ENCODE results near the gene CH25H. TPM values are rescaled to one million over a fixed set of nuclear protein-coding genes. Genes with fewer than 3 reads are reported as not detected.

Gene CH25H
- total RNA-seq, 1 donor from 2014 or later: 0.74 TPM

DNA sequence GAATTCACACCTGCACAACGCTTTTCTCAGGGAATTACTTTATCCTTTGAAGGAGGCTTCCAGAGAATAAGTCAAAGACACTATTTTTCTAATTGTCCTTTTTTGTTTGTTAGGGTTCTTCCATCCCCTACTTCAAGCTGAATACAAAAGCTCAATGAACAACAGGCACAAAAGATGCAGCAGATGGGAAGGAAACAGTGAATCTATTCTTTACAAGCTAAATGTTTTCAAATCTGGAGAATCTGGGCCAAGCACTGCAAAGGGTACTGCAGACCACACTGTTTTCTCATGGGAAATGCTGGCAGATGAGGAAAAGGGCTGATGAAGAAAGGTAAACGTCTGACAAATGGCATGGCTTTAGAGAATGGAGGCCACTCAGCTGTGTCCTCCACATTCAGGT is 25.9 kb upstream of the CH25H start:
- Histone ChIP-seq H3K36me3 (peaks cover 0 to 3% of the 10 kb centered on the region in 2 donors), H3K4me3 (no peak overlapping the region), H3K9me3 (no peaks in the 10 kb centered on the region), H3K4me1 (peaks cover 17% of the 10 kb centered on the region), H3K27ac (no peak overlapping the region), H3K27me3 (no peaks in the 10 kb centered on the region)
- intact Hi-C loops (cut with DNase I): no loop called here
- TF ChIP-seq, protein P1, sequence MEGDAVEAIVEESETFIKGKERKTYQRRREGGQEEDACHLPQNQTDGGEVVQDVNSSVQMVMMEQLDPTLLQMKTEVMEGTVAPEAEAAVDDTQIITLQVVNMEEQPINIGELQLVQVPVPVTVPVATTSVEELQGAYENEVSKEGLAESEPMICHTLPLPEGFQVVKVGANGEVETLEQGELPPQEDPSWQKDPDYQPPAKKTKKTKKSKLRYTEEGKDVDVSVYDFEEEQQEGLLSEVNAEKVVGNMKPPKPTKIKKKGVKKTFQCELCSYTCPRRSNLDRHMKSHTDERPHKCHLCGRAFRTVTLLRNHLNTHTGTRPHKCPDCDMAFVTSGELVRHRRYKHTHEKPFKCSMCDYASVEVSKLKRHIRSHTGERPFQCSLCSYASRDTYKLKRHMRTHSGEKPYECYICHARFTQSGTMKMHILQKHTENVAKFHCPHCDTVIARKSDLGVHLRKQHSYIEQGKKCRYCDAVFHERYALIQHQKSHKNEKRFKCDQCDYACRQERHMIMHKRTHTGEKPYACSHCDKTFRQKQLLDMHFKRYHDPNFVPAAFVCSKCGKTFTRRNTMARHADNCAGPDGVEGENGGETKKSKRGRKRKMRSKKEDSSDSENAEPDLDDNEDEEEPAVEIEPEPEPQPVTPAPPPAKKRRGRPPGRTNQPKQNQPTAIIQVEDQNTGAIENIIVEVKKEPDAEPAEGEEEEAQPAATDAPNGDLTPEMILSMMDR (IDR thresholded peaks at IDR 0.05): no peak
- TF ChIP-seq POLR2A (IDR thresholded peaks at IDR 0.05): no peak
- TF ChIP-seq POLR2AphosphoS5 (IDR thresholded peaks at IDR 0.05; ENCODE audit: insufficient read depth in 1 of 2, low read depth in 1 of 2): no peak
- no peak for DNase-seq (ENCODE audit: extremely low spot score in 2 of 2)

DNA sequence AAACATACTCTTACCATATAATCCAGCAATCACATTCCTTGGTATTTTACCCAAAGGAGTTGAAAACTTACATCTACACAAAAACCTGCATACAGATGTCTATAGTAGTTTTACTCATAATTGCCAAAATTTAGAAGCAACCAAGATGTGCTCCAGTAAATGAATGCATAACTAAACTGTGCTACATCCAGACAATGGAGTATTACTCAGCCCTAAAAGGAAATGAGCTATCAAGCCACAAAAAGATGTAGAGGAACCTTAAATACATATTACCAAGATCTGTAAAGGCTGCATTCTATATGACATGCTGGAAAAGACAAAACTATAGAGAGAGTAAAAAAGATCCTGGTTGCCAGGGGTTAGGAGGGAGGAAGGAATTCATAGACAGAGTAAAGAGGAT is 21.8 kb upstream of the CH25H start:
- no peaks in the 10 kb centered on the region for H3K9me3 ChIP-seq
- TF ChIP-seq, protein P1 (IDR thresholded peaks at IDR 0.05): no peak
- TF ChIP-seq POLR2AphosphoS5 (IDR thresholded peaks at IDR 0.05; ENCODE audit: insufficient read depth in 1 of 2, low read depth in 1 of 2) (no peak), POLR2A (IDR thresholded peaks at IDR 0.05) (no peak)
- no peak overlapping the region for H3K27ac ChIP-seq
- no peaks in the 10 kb centered on the region for H3K27me3 ChIP-seq
- DNase-seq (ENCODE audit: extremely low spot score in 2 of 2): no peak
- no peak overlapping the region for H3K4me3 ChIP-seq
- H3K4me1 ChIP-seq: no peaks in the 10 kb centered on the region
- peaks cover 0 to 11% of the 10 kb centered on the region in 2 donors for H3K36me3 ChIP-seq
- intact Hi-C loops (cut with DNase I): no loop called here

DNA sequence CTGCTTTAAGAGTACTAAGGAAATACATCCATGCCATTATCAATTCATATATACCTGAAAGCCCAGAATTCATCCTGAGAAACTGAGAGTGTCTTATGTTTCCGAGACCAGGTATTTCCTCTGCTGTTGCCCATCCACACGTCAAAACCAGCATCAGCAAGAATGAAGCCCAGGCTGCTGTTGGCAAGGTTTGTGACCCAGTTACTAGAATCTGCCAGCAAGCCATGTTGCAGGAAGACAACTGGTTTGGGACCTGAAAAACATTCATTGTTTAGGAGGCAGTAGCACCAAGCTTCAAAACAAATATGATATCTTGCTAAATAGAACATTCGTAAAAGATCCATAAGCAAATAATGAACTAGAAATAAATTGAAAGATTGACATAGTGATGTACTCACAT is 21.0 kb upstream of the CH25H start:
- DNase-seq (ENCODE audit: extremely low spot score in 2 of 2): no peak
- no peaks in the 10 kb centered on the region for H3K9me3 ChIP-seq
- no peaks in the 10 kb centered on the region for H3K27me3 ChIP-seq
- H3K4me3 ChIP-seq: no peak overlapping the region
- TF ChIP-seq POLR2AphosphoS5 (IDR thresholded peaks at IDR 0.05; ENCODE audit: insufficient read depth in 1 of 2, low read depth in 1 of 2): no peak
- intact Hi-C loops (cut with DNase I): no loop called here
- no peaks in the 10 kb centered on the region for H3K4me1 ChIP-seq
- H3K36me3 ChIP-seq: peaks cover 0 to 11% of the 10 kb centered on the region in 2 donors
- H3K27ac ChIP-seq: no peak overlapping the region

DNA sequence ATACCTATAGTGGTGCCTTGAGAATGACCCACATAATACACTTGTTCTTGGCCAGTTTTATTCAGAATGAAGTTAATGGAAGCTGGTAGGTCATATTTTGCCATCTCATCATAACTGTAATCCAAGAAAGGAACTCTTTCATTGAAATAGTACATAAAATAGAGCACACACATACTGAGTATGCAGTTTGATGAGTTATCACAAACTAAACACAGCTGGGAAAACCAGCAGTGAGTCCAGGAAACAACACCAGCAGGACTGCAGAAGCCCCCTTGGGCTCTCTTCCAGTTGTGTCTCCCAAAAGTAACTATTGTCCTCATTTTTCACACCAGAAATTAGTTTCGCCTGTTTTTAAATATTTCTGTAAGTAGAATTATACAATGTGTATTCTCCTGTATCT is 19.8 kb upstream of the CH25H start:
- Histone ChIP-seq H3K4me3 (no peak overlapping the region), H3K9me3 (no peaks in the 10 kb centered on the region), H3K27ac (no peak overlapping the region), H3K36me3 (peaks cover 0 to 11% of the 10 kb centered on the region in 2 donors), H3K4me1 (peaks cover 5% of the 10 kb centered on the region), H3K27me3 (no peaks in the 10 kb centered on the region)
- DNase-seq (ENCODE audit: extremely low spot score in 2 of 2): no peak
- TF ChIP-seq POLR2A (IDR thresholded peaks at IDR 0.05): no peak
- no peak for TF ChIP-seq POLR2AphosphoS5 (IDR thresholded peaks at IDR 0.05; ENCODE audit: insufficient read depth in 1 of 2, low read depth in 1 of 2)
- TF ChIP-seq, protein P1 (IDR thresholded peaks at IDR 0.05): no peak
- intact Hi-C loops (cut with DNase I): no loop called here

DNA sequence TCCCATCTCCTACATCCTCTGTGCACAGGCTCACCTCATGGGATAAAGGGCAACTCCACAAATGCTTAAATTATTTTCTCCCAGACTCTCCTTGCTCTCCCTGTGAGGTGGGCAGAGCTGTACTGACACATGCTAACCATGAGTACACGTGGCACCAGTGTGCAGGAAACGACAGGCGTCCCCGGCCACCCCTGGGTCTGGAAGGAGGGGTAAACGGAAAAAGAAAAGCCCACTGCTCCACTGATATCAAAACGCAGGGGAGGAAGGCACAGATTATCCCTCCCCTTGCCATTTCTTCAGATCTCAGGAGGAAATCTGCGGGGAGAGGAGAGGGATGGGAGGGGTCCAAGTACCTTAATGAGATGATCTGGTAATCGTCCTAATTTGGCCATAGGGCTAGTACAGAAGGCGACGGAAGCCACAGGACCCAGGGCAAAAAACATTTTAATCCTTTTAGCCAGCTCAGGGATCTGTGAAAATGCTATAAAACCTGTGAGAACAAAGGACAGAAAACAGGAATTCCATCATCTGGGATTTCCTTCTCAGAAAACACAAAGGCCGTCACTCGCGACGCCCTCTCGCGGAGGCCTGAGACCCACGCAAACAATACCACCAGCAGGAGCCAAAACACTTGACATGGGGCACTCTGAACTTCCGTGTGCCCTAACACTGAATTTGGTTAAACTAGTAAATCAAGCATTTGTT is 17.8 kb upstream of the CH25H start:
- intact Hi-C loops (cut with DNase I): no loop called here
- H3K36me3 ChIP-seq: peaks cover 0 to 11% of the 10 kb centered on the region in 2 donors
- peaks cover 23% of the 10 kb centered on the region for H3K4me1 ChIP-seq
- no peaks in the 10 kb centered on the region for H3K9me3 ChIP-seq
- H3K27me3 ChIP-seq: no peaks in the 10 kb centered on the region
- peak overlapping the region; percentile 1 for H3K27ac ChIP-seq
- H3K4me3 ChIP-seq: no peak overlapping the region
- TF ChIP-seq, protein P1 (IDR thresholded peaks at IDR 0.05): no peak
- TF ChIP-seq POLR2AphosphoS5 (IDR thresholded peaks at IDR 0.05; ENCODE audit: insufficient read depth in 1 of 2, low read depth in 1 of 2) (no peak), POLR2A (IDR thresholded peaks at IDR 0.05) (no peak)
- DNase-seq (ENCODE audit: extremely low spot score in 2 of 2): no peak

Data from vagina (tissue), 2 donors.